Measurements from ENCODE around the gene EFCAB11.

The EFCAB11 gene

GRCh38 chr14:89954070-89955021 lies at the start of gene EFCAB11:
EFCAB11 (minus strand) TSS chr14:89954730; CDS start chr14:89954660, 70 bp downstream.
- DNase-seq (ENCODE audit: low spot score in 2 of 2) (peak; percentile 81 to 95), ATAC-seq (ENCODE audit: low read depth) (peak; percentile 73)
- peak within 1 kb of the TSS; percentile 99 for H3K27ac Mint-ChIP-seq
- peak within 1 kb of the TSS; percentile 98 for H3K4me3 Mint-ChIP-seq
- peaks cover 18% of the 10 kb centered on the region for H3K4me1 Mint-ChIP-seq
- no peaks in the 10 kb centered on the region for H3K9me3 Mint-ChIP-seq
- no peaks in the 10 kb centered on the region for H3K27me3 Mint-ChIP-seq
- peaks cover 23% of the 10 kb centered on the region for H3K36me3 Mint-ChIP-seq

DNA sequence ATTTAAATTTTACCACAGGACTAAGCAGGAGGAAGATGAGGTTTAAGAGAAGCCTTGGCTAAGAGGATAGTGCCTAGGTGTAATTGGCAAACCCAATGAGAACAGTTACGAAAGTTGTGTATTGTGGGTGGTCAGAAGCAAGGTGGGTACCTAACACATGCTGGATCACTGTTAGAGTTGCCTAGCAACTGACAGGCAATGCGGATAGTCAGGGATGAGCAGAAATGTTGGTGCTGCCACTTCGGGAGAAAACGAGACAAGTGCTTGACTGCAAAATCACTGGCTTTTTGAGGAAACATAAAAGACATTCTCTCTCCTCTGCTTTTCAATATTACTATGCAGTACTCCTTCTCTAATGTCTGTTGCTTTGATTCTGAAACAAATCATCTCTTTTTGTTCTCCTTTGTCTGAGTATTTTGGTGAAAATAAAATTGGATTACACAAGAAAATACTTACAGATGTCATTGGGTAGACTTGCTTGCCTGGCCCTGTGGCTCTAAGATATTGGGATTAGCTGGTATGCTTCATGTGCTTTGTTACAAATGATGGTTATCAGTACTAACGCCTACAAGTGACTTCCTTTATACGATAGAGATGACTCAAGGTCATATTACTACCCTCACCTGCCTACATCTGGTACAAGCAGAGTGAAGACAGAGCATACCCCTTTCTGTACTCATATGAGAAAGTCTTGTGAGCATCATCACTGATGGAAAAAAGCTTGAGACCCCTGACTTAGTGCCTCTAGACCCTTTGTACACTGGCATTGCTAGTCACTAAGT lies 49.2 kb upstream of the EFCAB11 start:
- H3K27me3 Mint-ChIP-seq = no peaks in the 10 kb centered on the region
- H3K9me3 Mint-ChIP-seq = no peaks in the 10 kb centered on the region
- H3K4me1 Mint-ChIP-seq = no peaks in the 10 kb centered on the region
- H3K27ac Mint-ChIP-seq = peak overlapping the region; percentile 53
- H3K36me3 Mint-ChIP-seq = peaks cover 37% of the 10 kb centered on the region
- no peak overlapping the region for H3K4me3 Mint-ChIP-seq
- ATAC-seq (ENCODE audit: low read depth) (no peak), DNase-seq (ENCODE audit: low spot score in 2 of 2) (no peak)

DNA sequence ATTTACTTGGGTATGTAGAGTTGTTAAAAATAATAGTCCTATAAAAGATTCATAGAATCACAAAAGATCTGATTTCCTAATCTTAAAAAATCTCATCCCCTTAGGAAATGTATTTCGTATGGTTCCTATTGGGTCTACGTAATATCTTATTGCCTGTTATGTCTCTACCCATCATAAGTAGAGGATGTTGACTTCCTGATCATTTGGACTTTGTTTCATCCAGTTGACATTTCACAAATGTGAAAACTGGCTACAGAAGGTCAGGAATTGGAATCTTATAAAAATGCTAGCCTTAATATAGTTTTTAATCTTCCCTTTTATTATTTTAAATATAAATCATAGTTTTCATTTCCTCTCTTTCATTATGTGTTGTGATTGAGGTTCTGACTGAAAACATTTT lies 46.4 kb upstream of the EFCAB11 start:
- Mint-ChIP-seq H3K36me3 (peaks cover 43% of the 10 kb centered on the region), H3K4me1 (no peaks in the 10 kb centered on the region)

DNA sequence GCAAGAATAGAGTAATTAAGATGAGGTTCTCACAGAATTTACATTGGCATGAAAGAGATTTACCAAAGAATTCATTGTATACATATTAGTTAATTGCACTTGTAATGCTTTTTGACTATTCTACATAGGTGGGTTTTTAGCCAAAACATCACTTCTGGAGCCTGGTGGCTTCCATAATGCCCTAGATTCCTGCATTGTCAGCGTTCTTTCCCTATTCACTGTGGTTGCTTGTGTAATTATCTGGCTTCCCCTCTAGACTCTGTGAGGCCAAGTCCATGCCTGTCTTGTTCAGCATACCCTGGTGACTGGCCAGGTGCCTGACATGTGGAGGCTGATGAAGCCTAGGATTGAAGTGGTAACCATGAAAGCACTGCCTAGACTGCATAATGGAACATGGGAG lies 42.4 kb upstream of the EFCAB11 start:
- no peak overlapping the region for H3K4me3 Mint-ChIP-seq
- H3K36me3 Mint-ChIP-seq = peaks cover 47% of the 10 kb centered on the region

More for the DNA sequence above, 46.4 kb upstream of the EFCAB11 start:
- ATAC-seq (ENCODE audit: low read depth) (no peak), DNase-seq (ENCODE audit: low spot score in 2 of 2) (no peak)
- no peak overlapping the region for H3K4me3 Mint-ChIP-seq
- H3K27ac Mint-ChIP-seq = no peak overlapping the region
- H3K9me3 Mint-ChIP-seq = no peaks in the 10 kb centered on the region
- H3K27me3 Mint-ChIP-seq = no peaks in the 10 kb centered on the region

DNA sequence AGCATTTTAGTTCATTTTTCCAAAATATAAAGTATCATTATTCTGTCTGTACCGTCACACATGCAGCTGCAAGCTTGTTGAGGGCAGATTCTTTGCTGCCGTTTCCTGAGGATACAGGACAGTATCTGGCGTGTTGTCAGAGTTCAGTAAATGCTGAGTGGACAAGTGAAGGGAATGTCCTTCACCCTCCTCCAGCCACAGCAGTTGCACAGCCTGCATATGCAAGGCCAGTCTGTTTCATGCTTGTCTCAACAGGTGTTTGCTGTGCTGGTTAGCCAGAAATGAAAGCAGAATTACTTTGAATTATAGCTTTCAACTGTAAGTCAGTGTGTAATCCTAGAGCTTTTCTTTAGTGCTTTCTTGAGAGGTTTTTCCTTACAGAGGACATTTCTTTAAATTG lies 37.7 kb upstream of the EFCAB11 start:
- Mint-ChIP-seq H3K27ac (no peak overlapping the region), H3K36me3 (peaks cover 50% of the 10 kb centered on the region), H3K9me3 (no peaks in the 10 kb centered on the region), H3K4me3 (no peak overlapping the region), H3K27me3 (no peaks in the 10 kb centered on the region), H3K4me1 (no peaks in the 10 kb centered on the region)
- ATAC-seq (ENCODE audit: low read depth) (no peak), DNase-seq (ENCODE audit: low spot score in 2 of 2) (no peak)

More for the DNA sequence above, 42.4 kb upstream of the EFCAB11 start:
- H3K27me3 Mint-ChIP-seq = no peaks in the 10 kb centered on the region
- H3K4me1 Mint-ChIP-seq = no peaks in the 10 kb centered on the region
- no peak for DNase-seq (ENCODE audit: low spot score in 2 of 2)
- no peak overlapping the region for H3K27ac Mint-ChIP-seq
- no peaks in the 10 kb centered on the region for H3K9me3 Mint-ChIP-seq
- ATAC-seq (ENCODE audit: low read depth) = no peak

DNA sequence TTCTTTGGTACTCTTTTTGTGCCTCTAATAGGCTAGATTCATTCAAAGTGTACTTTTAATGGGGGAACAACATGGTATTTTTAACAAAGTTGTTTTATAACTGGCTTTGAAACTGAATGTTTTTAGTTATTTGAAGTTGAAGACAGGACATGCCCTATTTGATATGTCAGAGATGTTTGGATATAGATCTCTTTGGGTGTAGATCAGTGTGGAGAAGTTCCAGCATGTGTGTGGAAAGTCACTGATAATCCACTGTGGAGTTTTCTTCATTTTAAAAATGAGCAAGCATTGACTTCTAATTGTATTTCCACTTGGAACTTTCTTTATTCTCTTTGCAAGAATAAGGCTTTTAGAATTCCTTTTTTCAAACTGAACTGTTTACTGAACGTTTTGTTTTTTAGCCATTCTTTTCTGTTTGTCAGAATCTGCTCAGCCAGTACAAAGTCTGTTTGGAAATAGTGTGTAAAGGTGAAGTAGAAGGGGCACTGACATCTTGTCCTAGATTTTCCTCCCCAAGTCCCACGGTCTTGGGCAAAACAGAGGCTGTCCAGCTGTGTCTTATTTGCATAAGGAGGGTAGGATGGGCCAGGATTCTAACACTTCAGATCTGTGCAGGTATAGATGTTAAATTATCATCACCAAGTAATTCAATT lies 36.2 kb upstream of the EFCAB11 start:
- DNase-seq (ENCODE audit: low spot score in 2 of 2) = no peak
- Mint-ChIP-seq H3K4me3 (no peak overlapping the region), H3K4me1 (no peaks in the 10 kb centered on the region), H3K9me3 (no peaks in the 10 kb centered on the region), H3K27ac (no peak overlapping the region), H3K27me3 (no peaks in the 10 kb centered on the region), H3K36me3 (peaks cover 40% of the 10 kb centered on the region)
- ATAC-seq (ENCODE audit: low read depth) = no peak

DNA sequence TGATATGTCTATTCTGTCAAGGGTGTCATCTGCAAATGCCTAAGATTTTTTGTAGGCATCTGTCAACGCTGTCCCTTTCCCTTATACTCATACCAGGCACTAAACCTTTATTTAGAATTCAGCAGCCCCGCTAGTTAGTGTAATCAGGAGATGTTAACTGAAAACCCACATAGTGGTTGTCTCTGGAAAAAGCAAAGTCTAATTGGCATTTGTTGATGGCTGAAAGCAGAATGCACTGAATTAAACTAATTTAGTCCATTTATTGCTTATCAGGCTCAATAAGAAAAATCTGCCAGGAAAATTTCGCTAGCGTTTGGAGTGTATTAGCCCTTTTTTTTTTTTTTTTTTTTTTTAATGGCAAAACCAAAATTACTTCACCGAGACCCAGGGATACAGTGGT lies 35.7 kb upstream of the EFCAB11 start:
- Mint-ChIP-seq H3K36me3 (peaks cover 36% of the 10 kb centered on the region), H3K27me3 (no peaks in the 10 kb centered on the region), H3K27ac (no peak overlapping the region), H3K4me1 (no peaks in the 10 kb centered on the region), H3K4me3 (no peak overlapping the region), H3K9me3 (no peaks in the 10 kb centered on the region)
- no peak for ATAC-seq (ENCODE audit: low read depth)
- DNase-seq (ENCODE audit: low spot score in 2 of 2) = no peak

DNA sequence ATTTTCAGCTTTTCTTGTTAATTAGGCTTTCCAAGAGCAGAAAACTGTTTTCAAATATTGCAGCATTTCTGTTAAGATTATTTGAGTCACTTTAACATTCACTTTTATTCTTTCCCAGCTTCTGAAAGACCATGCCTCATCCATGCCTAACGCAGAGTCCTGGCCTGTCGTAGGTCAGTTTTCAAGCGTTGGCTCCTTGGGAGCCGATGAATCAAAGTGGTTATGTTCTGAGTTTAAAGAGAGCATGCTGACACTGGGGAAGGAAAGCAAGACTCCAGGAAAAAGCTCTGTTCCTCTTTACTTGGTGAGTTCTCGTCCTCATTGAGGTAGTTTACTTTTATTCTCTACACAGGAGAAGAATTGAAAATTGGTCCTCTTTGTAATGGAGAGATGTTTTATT lies 34.3 kb upstream of the EFCAB11 start:
- H3K27ac Mint-ChIP-seq = no peak overlapping the region
- peaks cover 34% of the 10 kb centered on the region for H3K36me3 Mint-ChIP-seq
- no peak overlapping the region for H3K4me3 Mint-ChIP-seq
- no peaks in the 10 kb centered on the region for H3K4me1 Mint-ChIP-seq
- no peak for ATAC-seq (ENCODE audit: low read depth)
- no peaks in the 10 kb centered on the region for H3K9me3 Mint-ChIP-seq
- no peak for DNase-seq (ENCODE audit: low spot score in 2 of 2)
- H3K27me3 Mint-ChIP-seq = no peaks in the 10 kb centered on the region

DNA sequence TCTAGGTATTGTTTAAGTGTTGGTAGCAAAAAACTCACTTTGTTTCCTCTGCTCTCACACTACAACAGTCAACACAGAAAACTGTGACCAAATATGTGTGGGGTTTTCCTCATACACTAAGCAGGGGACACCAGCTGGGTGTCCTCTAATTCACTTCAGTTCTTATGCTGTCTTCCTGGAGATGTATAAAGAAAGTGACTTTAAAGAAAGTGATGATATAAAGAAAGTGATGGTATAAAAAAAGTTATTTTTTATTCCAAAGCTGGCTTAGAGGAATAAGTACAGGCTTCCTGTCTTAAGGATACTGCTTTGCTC lies 32.6 kb upstream of the EFCAB11 start:
- Mint-ChIP-seq H3K4me3 (no peak overlapping the region), H3K4me1 (no peaks in the 10 kb centered on the region), H3K27ac (no peak overlapping the region), H3K36me3 (peaks cover 35% of the 10 kb centered on the region), H3K27me3 (no peaks in the 10 kb centered on the region), H3K9me3 (no peaks in the 10 kb centered on the region)
- DNase-seq (ENCODE audit: low spot score in 2 of 2) = no peak
- ATAC-seq (ENCODE audit: low read depth) = no peak

GRCh38 chr14:89986462-89987160 lies 32.1 kb upstream of the EFCAB11 start:
- Mint-ChIP-seq H3K9me3 (no peaks in the 10 kb centered on the region), H3K4me3 (no peak overlapping the region), H3K27ac (no peak overlapping the region), H3K4me1 (no peaks in the 10 kb centered on the region), H3K27me3 (no peaks in the 10 kb centered on the region), H3K36me3 (peaks cover 38% of the 10 kb centered on the region)
- no peak for ATAC-seq (ENCODE audit: low read depth)
- DNase-seq (ENCODE audit: low spot score in 2 of 2) = no peak

DNA sequence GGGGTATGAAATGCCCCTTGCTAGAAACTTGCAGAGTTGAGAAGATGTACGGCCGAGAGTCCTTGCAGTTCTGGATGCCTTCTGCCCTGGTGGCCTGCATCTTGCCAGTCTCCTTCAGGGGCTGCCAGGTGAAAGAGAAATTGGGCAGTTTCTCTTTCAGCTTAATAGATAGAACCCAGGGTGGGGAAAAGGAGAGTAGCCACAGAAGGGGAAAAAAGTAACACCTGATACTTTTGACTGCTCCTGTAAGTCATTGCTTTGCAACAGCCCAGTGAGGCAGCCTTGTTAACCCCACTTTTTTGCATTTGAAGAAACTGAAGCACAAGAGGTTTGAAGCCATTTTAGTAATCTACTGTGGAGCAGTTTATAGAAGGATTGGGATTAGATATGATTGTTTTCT lies 28.8 kb upstream of the EFCAB11 start:
- H3K27me3 Mint-ChIP-seq = no peaks in the 10 kb centered on the region
- no peak overlapping the region for H3K4me3 Mint-ChIP-seq
- H3K9me3 Mint-ChIP-seq = no peaks in the 10 kb centered on the region
- peaks cover 38% of the 10 kb centered on the region for H3K36me3 Mint-ChIP-seq
- H3K4me1 Mint-ChIP-seq = no peaks in the 10 kb centered on the region
- H3K27ac Mint-ChIP-seq = no peak overlapping the region
- no peak for DNase-seq (ENCODE audit: low spot score in 2 of 2)
- ATAC-seq (ENCODE audit: low read depth) = no peak

GRCh38 chr14:89978656-89979055 lies 24.1 kb upstream of the EFCAB11 start:
- Mint-ChIP-seq H3K4me3 (no peak overlapping the region), H3K36me3 (peaks cover 26% of the 10 kb centered on the region), H3K27ac (no peak overlapping the region), H3K9me3 (no peaks in the 10 kb centered on the region), H3K27me3 (no peaks in the 10 kb centered on the region), H3K4me1 (no peaks in the 10 kb centered on the region)
- DNase-seq (ENCODE audit: low spot score in 2 of 2) (no peak), ATAC-seq (ENCODE audit: low read depth) (no peak)

- Mint-ChIP-seq H3K4me1 (no peaks in the 10 kb centered on the region), H3K4me3 (no peak overlapping the region), H3K27me3 (no peaks in the 10 kb centered on the region), H3K9me3 (no peaks in the 10 kb centered on the region), H3K27ac (no peak overlapping the region), H3K36me3 (peaks cover 26% of the 10 kb centered on the region)
- DNase-seq (ENCODE audit: low spot score in 2 of 2) (no peak), ATAC-seq (ENCODE audit: low read depth) (no peak)
Observed at GRCh38 chr14:89977668-89978067, 23.1 kb upstream of the EFCAB11 start.

Data from memory B cell (primary cell).